SKM-1 treated with dmso at 0.1 percent for 144 hours (cell line): ENCODE data around the gene NR4A2.
A peak's percentile ranks its signal among the peaks of the same experiment; 100 is the strongest.

ENCODE experiments used
- DNase-seq: peaks from one replicate; lab custom pipeline; 2025; ENCODE audit not compliant: unreplicated experiment; lab: John Stamatoyannopoulos, UW

Gene NR4A2

GRCh38 chr2:156332534-156333273, at the start of gene NR4A2:
NR4A2 (minus strand) TSS chr2:156332721; CDS start chr2:156330186, 2,535 bp downstream.
- DNase-seq = peak; percentile 77

DNA sequence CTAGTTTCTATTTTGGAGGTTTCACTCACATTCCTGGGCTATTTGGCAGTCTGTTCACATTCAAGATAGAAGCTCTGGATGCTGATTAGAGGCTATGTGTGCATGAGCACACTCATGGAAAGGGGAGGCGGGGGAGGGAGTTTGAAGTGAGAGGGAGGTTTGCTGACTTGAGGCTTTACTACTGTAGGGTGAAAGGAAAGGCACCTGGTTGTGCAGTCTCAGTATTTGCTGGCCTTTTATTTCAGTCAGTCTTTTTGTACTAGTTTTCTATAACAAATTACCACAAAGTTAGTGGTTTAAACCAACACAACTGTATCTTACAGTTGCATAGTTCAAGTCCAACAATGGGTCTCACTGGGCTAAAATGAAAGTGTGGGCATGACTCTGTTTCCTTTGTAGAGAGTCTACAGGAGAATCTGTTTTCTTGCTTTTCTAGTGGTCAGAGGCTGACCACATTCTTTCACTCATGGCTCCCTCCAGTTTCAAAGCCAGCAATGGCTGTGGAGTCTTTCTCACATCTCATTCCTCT, 47.7 kb upstream of the NR4A2 start:
- DNase-seq = no peak

DNA sequence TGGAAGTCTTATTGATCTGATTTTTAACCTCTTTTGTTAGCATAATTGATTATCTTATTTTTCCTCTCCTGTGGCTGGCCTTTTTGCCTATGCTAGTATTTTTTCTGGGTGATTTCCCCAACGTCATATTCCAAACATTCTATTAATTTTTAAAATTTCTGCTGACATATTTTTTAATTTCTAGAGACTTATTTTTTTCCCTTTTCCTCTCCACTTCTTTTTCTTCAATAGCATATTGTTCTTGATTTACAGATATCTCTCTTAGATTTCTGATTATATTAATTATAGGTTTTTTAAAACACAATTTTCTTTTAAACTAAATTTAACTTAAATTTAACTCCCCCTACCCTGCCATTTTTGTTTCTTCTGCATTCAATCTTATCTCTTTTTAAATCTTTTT, 47.2 kb upstream of the NR4A2 start:
- DNase-seq = no peak

DNA sequence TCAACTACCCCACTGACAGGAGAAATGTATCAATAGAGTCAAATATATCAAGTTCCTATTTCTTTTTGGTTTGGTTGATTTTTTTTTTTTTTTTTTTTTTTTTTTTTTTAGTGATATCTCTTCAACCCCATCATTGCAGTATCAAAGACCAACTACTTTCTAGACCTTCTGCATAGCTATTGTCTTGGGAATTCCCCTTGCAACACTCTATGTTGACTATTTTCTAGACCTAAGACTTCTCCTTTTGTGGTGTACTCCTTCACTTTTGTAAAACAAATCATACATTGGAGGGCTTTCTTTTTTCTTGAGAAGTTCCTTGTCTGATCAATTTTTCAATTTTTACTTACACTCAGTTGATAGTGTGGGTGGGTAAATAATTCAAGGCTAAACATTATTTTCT, 46.5 kb upstream of the NR4A2 start:
- no peak for DNase-seq

- DNase-seq = no peak
Observed at GRCh38 chr2:156366753-156367152, 34.2 kb upstream of the NR4A2 start.

GRCh38 chr2:156363141-156363540, 30.6 kb upstream of the NR4A2 start:
- no peak for DNase-seq

DNA sequence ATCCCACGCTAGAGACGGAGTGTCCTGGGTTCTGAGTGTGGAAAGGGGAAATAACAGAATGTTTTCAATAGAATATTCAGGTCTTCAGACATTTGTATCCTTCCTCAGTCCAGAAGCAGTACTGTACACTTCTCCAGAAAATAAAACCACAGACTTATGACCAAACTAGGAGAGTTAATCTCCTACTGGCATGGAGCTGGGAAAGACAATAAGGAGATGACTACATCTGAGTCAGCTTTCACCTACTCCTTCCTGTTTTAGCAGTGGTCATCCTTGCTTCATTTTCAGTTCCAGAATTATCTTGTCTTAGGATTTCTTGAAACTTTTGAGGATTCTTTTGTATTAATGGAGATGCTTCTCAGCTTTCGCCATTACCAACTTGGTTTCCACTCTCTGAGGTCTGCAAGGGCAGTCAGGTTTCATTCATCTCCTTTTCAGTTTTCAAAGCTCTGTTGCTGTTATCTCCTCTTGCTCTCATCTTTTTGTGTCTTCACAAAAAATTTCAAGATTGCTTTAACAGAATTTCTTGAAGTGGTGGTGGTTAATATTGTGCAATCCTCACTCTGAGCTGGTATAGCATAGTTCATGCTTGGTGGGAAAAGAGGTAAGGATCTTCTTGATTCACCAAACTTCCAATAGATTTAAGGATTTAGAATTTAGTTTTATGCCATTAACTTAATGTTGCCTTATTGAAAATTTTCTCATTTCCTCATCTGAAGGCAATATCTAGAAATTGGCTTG, 23.7 kb upstream of the NR4A2 start:
- DNase-seq = peak; percentile 38

DNA sequence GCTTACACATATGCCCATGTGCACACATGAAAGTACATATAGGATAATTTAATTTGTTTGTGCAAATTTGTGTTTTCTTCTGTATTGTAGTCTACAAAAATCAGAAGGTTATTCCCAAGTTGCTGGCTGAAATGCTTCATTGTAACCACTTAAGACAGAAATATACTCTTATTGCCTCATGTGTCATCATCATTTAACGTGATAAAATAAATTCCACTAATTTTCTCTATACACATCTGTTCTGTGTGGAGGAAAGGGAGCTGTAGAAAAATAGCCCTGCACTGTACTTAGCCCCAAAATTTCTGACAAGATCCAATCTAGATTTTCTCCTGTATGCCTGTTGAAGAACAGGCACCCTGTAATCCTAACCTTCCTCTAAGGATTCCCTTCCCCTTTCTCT, 20.4 kb upstream of the NR4A2 start:
- no peak for DNase-seq

- no peak for DNase-seq
Observed at GRCh38 chr2:156350374-156351142, 18.0 kb upstream of the NR4A2 start.

DNA sequence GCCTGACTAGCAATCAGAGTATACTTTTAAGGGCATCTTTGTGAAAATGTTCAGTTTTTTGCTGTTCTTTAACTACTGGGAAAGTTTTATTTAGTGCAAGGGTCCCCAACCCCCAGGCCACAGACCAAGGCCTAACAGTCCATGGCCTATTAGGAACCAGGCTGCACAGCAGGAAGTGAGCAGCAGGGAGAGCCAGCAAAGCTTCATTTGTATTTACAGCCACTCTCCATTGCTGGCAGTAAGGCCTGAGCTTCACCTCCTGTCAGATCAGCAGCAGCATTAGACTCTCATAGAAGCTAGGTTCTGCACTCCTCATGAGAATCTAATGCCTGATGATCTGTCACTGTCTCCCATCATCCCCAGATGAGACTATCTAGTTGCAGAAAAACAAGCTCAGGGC, 17.1 kb upstream of the NR4A2 start:
- DNase-seq = no peak

DNA sequence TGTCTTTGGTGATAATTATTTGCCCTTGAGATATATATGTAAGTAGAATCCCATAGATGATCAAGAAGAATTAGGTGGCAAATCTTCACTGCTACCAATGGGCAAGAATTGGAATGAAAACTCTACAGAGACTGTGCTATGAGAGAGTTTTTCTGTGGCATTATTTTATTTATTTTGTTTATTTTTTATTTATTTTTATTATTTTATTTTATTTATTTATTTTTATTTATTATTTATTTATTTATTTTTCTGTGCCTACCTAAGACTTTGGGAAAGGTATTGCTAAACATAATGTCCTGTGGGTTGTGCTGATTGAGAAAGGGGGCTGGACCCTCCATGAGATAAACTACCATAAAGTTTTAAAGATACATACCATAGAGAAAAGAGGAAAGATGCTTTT, 16.6 kb upstream of the NR4A2 start:
- DNase-seq = no peak

GRCh38 chr2:156347431-156347830, 14.9 kb upstream of the NR4A2 start:
- no peak for DNase-seq

- DNase-seq = no peak
Observed at GRCh38 chr2:156346731-156347130, 14.2 kb upstream of the NR4A2 start.

GRCh38 chr2:156345582-156345981, 13.1 kb upstream of the NR4A2 start:
- DNase-seq = no peak

GRCh38 chr2:156343940-156344301, 11.4 kb upstream of the NR4A2 start:
- DNase-seq = no peak

DNA sequence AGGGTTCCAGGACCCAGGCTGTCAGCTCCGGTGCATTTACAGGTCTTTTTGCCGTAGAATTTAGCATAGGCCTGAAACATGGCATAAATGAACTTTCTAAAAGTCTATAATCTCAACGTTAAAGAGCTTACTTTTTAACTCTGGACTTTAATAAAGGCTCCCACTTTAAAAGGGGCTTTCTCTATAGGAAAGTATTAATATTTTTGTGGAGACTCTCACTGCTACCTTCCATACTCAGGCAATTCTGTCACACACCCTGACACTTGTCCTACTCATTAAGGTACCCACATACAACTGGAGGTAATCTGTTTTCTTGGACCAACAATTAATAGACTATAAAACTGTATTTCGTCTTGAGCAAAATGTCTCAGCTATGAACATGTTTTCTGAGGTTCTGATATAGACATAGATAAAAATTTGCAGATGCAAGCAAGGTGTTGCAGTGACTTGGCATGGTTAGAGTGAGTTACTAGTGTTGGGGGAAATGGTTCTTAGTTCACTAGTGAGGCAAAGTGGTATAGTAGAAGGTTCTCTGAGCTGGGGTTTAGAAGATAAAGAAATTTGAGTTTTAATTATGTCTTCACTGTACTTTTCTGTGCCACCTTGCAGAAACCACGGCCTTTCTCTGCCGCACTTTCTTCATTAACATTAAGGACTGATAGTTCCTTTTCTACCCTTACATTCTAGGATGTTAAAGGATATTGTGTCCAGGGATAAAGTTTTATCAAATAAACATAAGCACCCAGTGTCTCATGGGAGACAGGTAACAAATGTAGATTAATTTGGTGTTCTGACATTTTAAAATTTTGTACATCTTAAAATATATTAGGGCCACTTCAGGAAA, 10.8 kb upstream of the NR4A2 start:
- DNase-seq = no peak

DNA sequence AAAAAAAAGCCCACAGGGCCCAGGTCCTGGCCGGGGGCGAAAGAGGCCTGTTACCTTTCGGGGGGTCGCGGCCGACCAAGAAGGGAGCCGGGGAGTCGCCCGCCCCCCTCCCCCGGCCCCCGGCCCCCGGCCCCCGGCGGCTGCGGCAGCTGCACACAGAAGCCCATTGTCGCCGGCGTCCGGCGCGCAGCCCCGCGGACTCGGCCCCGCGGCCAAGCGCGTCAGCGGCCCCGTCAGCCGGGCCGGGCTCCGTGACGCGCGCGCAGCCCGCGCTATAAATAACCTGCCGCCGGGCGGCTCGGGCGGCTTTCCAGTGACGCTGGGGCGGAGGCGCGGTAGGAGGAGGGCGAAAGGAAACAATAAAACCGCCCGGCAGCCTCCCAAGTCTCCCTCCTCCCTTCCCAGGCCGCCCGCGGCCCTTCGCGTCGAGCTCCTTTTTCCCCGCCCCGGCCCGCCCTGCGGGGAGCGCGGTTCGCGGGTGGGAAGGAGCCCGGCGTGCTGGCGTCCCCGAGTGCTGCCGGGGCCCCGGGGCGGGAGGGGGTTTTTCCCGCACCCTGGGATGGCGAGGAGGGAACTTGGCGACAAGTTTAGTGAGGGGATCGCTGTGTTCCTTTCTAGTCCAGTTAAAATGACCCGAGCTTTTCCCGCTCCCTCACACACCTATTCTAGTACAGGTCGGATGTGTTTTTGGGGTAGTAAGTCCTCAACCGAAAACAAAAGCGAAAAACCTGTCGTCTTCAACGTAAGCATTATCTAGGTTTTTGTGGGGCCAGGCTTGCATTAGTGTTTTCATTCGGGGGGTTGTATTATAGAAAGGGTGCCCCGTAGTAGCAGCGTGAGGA, 10.0 kb upstream of the NR4A2 start:
- DNase-seq = peak; percentile 80

- peak; percentile 87 for DNase-seq
Observed at GRCh38 chr2:156341452-156342253, 9.1 kb upstream of the NR4A2 start.
